WTC11 (cell line): Measurements from ENCODE around the gene NPPA. TPM values are rescaled to one million over a fixed set of nuclear protein-coding genes. Genes with fewer than 3 reads are reported as not detected.

Source experiments
- ATAC-seq: fragments of 200-7000 bp; cut with Tn5 transposase; 2 replicates; pipeline ENCODE4 v1.10.0; 2021; ENCODE audit warnings: mild to moderate bottlenecking, moderate library complexity
- CTCF ChIA-PET: fragments of 300-600 bp; sonication (Branson Sonifier 250); formaldehyde crosslinking; loops from one replicate; lab custom pipeline; 2021; ENCODE audit warnings: antibody characterized with exemption; lab: Charles Lee
- POLR2A ChIA-PET: fragments of 350-600 bp; sonication (Branson Sonifier 250); formaldehyde crosslinking; loops from one replicate; lab custom pipeline; 2021; ENCODE audit warnings: antibody characterized with exemption; lab: Charles Lee
- DNase-seq: peaks from one replicate; pipeline ENCODE4 v3.0.0; 2021; ENCODE audit warnings: low spot score
- H3K27ac Mint-ChIP-seq: 2 replicates; pipeline ENCODE4 v1.8.0; 2021; ENCODE audit warnings: mixed read lengths
- H3K27me3 Mint-ChIP-seq: 2 replicates; pipeline ENCODE4 v1.8.0; 2021; ENCODE audit warnings: low read depth, mild to moderate bottlenecking, moderate library complexity, mixed read lengths
- H3K36me3 Mint-ChIP-seq: 2 replicates; pipeline ENCODE4 v1.8.0; 2021; ENCODE audit warnings: mixed read lengths
- H3K4me1 Mint-ChIP-seq: 2 replicates; pipeline ENCODE4 v1.8.0; 2022; ENCODE audit warnings: mixed read lengths
- H3K4me3 Mint-ChIP-seq: 2 replicates; pipeline ENCODE4 v1.8.0; 2021; ENCODE audit warnings: mild to moderate bottlenecking, moderate library complexity, mixed read lengths
- H3K9me3 Mint-ChIP-seq: 2 replicates; pipeline ENCODE4 v1.8.0; 2021; ENCODE audit warnings: mixed read lengths
- CREB1 ChIP-seq: sonication (generic); formaldehyde crosslinking; IDR thresholded peaks from 2 replicates; pipeline ENCODE4 v1.8.0; 2023; ENCODE audit warnings: mild to moderate bottlenecking, missing genetic modification reagents
- ELF4 ChIP-seq: sonication (generic); formaldehyde crosslinking; IDR thresholded peaks from 2 replicates; pipeline ENCODE4 v1.8.1; 2022; ENCODE audit warnings: low read depth, mild to moderate bottlenecking, moderate library complexity, missing genetic modification reagents
- HMGA2 ChIP-seq: fragments of 250-450 bp; sonication (Bioruptor Pico); IDR thresholded peaks from 2 replicates; pipeline ENCODE4 v1.4.0; 2021; ENCODE audit warnings: mild to moderate bottlenecking, moderate library complexity
- JAZF1 ChIP-seq: fragments of 250-450 bp; sonication (Bioruptor Pico); IDR thresholded peaks from 2 replicates; pipeline ENCODE4 v1.9.0; 2021; ENCODE audit warnings: moderate library complexity, mild to moderate bottlenecking, inconsistent platforms
- MLX ChIP-seq: sonication (generic); formaldehyde crosslinking; IDR thresholded peaks from 2 replicates; pipeline ENCODE4 v1.8.1; 2023; ENCODE audit warnings: mild to moderate bottlenecking, missing genetic modification reagents, moderate library complexity
- NFATC4 ChIP-seq: fragments of 250-450 bp; sonication (Bioruptor Pico); IDR thresholded peaks from 2 replicates; pipeline ENCODE4 v1.9.0; 2021; ENCODE audit warnings: mild to moderate bottlenecking
- NR1H2 ChIP-seq: sonication (generic); formaldehyde crosslinking; IDR thresholded peaks from 2 replicates; pipeline ENCODE4 v1.9.0; 2021; ENCODE audit warnings: mild to moderate bottlenecking, moderate library complexity, missing genetic modification reagents
- PRRX2 ChIP-seq: fragments of 250-450 bp; sonication (Bioruptor Pico); IDR thresholded peaks from 2 replicates; pipeline ENCODE4 v1.8.0; 2021; ENCODE audit warnings: mild to moderate bottlenecking
- SOX15 ChIP-seq: fragments of 250-450 bp; sonication (Bioruptor Pico); IDR thresholded peaks from 2 replicates; pipeline ENCODE4 v1.9.0; 2021; ENCODE audit warnings: mild to moderate bottlenecking
- TEAD4 ChIP-seq: sonication (generic); formaldehyde crosslinking; IDR thresholded peaks from 2 replicates; pipeline ENCODE4 v1.8.0; 2022; ENCODE audit warnings: mild to moderate bottlenecking, missing genetic modification reagents
- ZNF425 ChIP-seq: fragments of 250-450 bp; sonication (Bioruptor Pico); conservative IDR thresholded peaks from 2 replicates; pipeline ENCODE4 v1.9.0; 2021; ENCODE audit warnings: mild to moderate bottlenecking
- ZNF512 ChIP-seq: sonication (generic); formaldehyde crosslinking; IDR thresholded peaks from 2 replicates; pipeline ENCODE4 v1.8.1; 2022; ENCODE audit warnings: missing genetic modification reagents, borderline replicate concordance
- ZNF671 ChIP-seq: fragments of 250-450 bp; sonication (Bioruptor Pico); IDR thresholded peaks from 2 replicates; pipeline ENCODE4 v1.8.0; 2021; ENCODE audit warnings: mild to moderate bottlenecking
- total RNA-seq: library from RNA; stranded (reverse); gene quantifications from 3 replicates; pipeline ENCODE4 v1.2.3, GENCODE V29; 2021
- TF ChIP-seq, protein P1 (sequence below): sonication (generic); formaldehyde crosslinking; IDR thresholded peaks from 2 replicates; pipeline ENCODE4 v1.8.0; 2023; ENCODE audit warnings: missing genetic modification reagents, mild to moderate bottlenecking, borderline replicate concordance
- TF ChIP-seq, protein P2 (sequence below): fragments of 200-600 bp; IDR thresholded peaks from 2 replicates; pipeline ENCODE4 v1.8.0; 2022; ENCODE audit warnings: antibody characterized with exemption

NPPA gene
- total RNA-seq, 1 experiment from 2014 or later = not detected

GRCh38 chr1:11869650-11870207, 22.1 kb upstream of the NPPA start:
- H3K27me3 Mint-ChIP-seq = no peaks in the 10 kb centered on the region; the same call in 1 of the 2 replicates
- no peak overlapping the region for H3K4me3 Mint-ChIP-seq
- POLR2A ChIA-PET = interaction anchor here (1.5 kb wide), 1 partner anchor 39 kb away, joined by 5 read pairs; no protein-coding TSS in a partner anchor
- H3K27ac Mint-ChIP-seq = no peak overlapping the region
- CTCF ChIA-PET = interaction anchor here (1.1 to 1.9 kb wide), 5 partner anchors 10 to 100 kb away, joined by 3 to 7 read pairs (median 4); no protein-coding TSS in a partner anchor
- no peaks in the 10 kb centered on the region for H3K9me3 Mint-ChIP-seq
- TF ChIP-seq ZNF512 (CRISPR knock-in tag) (no peak), ELF4 (no peak), ZNF671 (CRISPR knock-in tag) (no peak), HMGA2 (CRISPR knock-in tag) (no peak), MLX (CRISPR knock-in tag) (no peak), TEAD4 (CRISPR knock-in tag) (no peak), PRRX2 (CRISPR knock-in tag) (no peak)
- TF ChIP-seq, protein P1, sequence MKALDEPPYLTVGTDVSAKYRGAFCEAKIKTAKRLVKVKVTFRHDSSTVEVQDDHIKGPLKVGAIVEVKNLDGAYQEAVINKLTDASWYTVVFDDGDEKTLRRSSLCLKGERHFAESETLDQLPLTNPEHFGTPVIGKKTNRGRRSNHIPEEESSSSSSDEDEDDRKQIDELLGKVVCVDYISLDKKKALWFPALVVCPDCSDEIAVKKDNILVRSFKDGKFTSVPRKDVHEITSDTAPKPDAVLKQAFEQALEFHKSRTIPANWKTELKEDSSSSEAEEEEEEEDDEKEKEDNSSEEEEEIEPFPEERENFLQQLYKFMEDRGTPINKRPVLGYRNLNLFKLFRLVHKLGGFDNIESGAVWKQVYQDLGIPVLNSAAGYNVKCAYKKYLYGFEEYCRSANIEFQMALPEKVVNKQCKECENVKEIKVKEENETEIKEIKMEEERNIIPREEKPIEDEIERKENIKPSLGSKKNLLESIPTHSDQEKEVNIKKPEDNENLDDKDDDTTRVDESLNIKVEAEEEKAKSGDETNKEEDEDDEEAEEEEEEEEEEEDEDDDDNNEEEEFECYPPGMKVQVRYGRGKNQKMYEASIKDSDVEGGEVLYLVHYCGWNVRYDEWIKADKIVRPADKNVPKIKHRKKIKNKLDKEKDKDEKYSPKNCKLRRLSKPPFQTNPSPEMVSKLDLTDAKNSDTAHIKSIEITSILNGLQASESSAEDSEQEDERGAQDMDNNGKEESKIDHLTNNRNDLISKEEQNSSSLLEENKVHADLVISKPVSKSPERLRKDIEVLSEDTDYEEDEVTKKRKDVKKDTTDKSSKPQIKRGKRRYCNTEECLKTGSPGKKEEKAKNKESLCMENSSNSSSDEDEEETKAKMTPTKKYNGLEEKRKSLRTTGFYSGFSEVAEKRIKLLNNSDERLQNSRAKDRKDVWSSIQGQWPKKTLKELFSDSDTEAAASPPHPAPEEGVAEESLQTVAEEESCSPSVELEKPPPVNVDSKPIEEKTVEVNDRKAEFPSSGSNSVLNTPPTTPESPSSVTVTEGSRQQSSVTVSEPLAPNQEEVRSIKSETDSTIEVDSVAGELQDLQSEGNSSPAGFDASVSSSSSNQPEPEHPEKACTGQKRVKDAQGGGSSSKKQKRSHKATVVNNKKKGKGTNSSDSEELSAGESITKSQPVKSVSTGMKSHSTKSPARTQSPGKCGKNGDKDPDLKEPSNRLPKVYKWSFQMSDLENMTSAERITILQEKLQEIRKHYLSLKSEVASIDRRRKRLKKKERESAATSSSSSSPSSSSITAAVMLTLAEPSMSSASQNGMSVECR (CRISPR knock-in tag) = no peak
- DNase-seq (no peak), ATAC-seq (no peak)
- no peaks in the 10 kb centered on the region for H3K4me1 Mint-ChIP-seq
- no peaks in the 10 kb centered on the region for H3K36me3 Mint-ChIP-seq

- H3K4me1 Mint-ChIP-seq = no peaks in the 10 kb centered on the region
- no peak for DNase-seq
- CTCF ChIA-PET = interaction anchor here (1.4 to 1.5 kb wide), 2 partner anchors 31 to 100 kb away, joined by 4 to 7 read pairs; no protein-coding TSS in a partner anchor
- no peaks in the 10 kb centered on the region; the same call in 1 of the 2 replicates for H3K27me3 Mint-ChIP-seq
- H3K36me3 Mint-ChIP-seq = no peaks in the 10 kb centered on the region
- POLR2A ChIA-PET = interaction anchor here (1.5 kb wide), 1 partner anchor 39 kb away, joined by 5 read pairs; no protein-coding TSS in a partner anchor
- no peak overlapping the region for H3K27ac Mint-ChIP-seq
- H3K4me3 Mint-ChIP-seq = no peak overlapping the region
- ATAC-seq = no peak
- H3K9me3 Mint-ChIP-seq = no peaks in the 10 kb centered on the region
- TF ChIP-seq ELF4 = no peak
- TF ChIP-seq NR1H2 (CRISPR knock-in tag) = no peak
- TF ChIP-seq PRRX2 (CRISPR knock-in tag) = no peak
- TF ChIP-seq NFATC4 (CRISPR knock-in tag) = no peak
- TF ChIP-seq JAZF1 (CRISPR knock-in tag) = no peak
- no peak for TF ChIP-seq CREB1 (CRISPR knock-in tag)
- TF ChIP-seq, protein P2, sequence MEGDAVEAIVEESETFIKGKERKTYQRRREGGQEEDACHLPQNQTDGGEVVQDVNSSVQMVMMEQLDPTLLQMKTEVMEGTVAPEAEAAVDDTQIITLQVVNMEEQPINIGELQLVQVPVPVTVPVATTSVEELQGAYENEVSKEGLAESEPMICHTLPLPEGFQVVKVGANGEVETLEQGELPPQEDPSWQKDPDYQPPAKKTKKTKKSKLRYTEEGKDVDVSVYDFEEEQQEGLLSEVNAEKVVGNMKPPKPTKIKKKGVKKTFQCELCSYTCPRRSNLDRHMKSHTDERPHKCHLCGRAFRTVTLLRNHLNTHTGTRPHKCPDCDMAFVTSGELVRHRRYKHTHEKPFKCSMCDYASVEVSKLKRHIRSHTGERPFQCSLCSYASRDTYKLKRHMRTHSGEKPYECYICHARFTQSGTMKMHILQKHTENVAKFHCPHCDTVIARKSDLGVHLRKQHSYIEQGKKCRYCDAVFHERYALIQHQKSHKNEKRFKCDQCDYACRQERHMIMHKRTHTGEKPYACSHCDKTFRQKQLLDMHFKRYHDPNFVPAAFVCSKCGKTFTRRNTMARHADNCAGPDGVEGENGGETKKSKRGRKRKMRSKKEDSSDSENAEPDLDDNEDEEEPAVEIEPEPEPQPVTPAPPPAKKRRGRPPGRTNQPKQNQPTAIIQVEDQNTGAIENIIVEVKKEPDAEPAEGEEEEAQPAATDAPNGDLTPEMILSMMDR = no peak
- TF ChIP-seq ZNF425 = no peak
- TF ChIP-seq SOX15 = no peak
Observed at GRCh38 chr1:11869104-11869503, 21.5 kb upstream of the NPPA start.
